Activated naive CD4-positive, alpha-beta T cell treated with anti-CD3 and anti-CD28 coated beads, Interleukin-2, amount 10 ng/mL, durations not matched to agents 5 hours and 36 hours (primary cell): ENCODE results near the gene LYPD5. TPM values are rescaled to one million over a fixed set of nuclear protein-coding genes. Genes with fewer than 3 reads are reported as not detected.

ENCODE experiments used
- total RNA-seq, 2 experiments: library from RNA; stranded (reverse); gene quantifications; one replicate each; pipeline ENCODE4 v1.2.3, GENCODE V29; 2021

The LYPD5 gene, protein sequence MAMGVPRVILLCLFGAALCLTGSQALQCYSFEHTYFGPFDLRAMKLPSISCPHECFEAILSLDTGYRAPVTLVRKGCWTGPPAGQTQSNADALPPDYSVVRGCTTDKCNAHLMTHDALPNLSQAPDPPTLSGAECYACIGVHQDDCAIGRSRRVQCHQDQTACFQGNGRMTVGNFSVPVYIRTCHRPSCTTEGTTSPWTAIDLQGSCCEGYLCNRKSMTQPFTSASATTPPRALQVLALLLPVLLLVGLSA
- total RNA-seq, result 1 to 10 TPM; 1.2 to 1.6 TPM

DNA sequence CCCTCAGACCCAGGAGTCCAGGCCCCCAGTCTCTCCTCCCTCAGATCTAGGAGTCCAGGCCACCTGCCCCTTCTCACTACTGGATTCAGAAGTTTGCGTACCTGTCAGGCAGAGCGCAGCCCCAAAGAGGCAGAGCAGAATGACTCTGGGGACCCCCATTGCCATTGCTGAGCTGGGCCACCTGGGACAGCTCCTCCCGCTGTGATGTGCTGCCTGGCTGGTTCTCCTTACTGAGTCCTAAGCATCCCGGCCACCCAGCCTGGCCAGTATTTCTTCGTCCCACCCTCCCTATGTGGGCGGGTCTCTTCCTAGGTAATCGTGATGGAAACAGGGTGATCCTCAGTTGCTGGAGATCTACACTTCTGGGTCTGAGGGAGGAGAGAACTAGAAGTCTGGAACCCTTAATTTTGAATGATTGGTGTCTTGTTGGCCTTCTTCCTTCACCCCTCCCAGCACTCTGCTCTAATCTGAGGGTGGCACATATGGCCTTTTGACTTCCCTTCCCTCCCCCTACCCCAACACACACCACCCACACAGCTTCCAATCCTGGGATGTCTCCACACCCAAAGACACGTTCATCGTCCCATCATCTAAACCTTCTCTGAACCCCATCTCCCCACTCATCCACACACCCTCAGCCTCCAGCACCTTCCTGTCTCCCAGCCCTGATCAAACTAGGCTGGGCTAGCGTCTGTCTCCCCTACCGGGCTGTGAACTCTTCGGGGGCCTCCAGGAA is at the start of gene LYPD5:
Gene LYPD5, minus strand, starts transcription at position 232 of the 736 bp plus-strand sequence. Its CDS starts 67 bp downstream, at position 165.

DNA sequence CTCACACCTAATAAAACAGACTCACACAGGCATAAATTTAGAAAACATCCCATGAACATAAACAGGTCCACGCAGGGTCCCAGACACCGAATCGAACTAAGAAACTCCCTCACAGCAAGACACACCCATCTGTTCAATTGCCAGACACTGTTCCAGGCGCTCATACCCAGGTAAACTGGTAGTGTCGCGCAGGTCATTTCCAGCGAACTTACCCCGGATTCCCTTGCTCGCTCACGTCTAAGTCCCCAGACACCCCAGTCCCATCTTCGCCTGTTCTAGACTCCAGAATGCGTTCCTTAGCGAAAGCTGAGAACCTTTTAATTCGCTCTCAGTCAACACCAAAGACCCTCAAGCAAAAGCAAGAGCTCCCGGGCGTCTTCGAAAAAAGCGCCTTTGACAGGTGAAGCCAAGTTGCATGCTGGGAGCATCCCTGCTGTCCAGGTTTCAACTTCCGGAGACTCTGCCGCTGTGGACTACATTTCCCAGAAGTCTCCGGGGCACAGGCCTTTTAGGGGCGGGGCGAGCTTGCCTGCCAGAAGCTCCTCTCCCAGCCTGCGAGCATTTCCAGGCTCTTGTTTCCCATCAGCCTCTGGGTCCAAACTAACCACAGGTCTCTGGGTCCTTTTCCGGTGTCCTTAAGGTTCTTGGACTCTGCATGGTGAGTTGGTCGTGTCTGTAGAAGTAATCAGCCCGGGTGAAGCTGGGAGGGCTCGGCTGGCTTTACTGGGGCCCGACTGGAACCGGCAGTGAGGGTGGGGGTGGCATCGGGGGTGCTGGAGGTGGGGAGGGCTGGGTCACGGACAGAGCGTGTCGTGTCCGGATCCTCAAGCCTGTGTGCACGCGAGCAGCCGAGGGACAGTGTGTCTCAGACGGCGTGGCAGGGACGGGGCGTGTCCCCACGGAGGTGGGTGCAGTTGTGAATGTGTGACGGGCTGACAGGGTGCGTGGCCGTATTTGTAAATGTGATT is 24.8 kb upstream of the LYPD5 start, which contains the start of gene ZNF283:
Gene ZNF283, plus strand, starts transcription at position 535 of the 968 bp plus-strand sequence. CDS start 6,184 bp downstream, outside the sequence.

DNA sequence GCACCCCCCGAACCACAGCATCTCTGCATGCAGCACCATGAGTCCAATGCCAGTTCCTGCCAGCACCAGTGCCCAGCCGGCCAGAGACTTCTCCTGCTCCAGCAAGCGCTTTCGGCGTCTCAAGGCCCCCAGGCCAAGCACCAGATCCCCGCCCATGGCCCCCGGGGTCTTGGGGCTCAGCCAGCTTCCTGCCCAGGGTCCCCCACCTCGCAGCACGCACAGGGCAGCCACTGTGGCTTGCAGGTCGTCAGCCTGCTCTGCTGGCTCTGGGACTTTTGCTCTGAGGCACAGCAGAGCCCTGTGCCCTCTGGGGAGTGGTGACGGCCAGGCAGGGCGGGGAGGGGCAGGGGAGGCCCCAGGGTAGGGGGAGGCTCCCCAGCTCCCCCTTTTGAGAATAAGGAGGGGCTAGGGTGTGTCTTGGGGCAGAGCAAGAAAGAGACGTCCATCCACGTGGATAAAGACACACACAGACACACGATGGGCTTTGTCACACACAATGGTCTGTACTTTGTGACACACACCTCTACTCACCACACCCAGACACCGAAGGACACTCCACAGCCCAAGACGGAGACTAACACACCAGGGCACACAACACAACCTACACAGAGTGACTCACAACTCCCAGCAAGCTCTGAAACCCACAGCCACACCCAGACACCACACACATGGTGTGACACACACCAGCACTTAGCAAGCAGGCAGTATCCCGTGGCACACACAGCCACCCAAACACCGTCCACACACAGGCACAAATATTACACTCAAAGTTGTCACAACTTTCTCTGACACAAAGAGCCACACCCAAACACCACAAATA is 21.3 kb downstream of the LYPD5 start, which contains the start of gene KCNN4:
Gene KCNN4, minus strand, starts transcription at position 268 of the 820 bp plus-strand sequence. Its CDS starts 112 bp downstream, at position 156.

DNA sequence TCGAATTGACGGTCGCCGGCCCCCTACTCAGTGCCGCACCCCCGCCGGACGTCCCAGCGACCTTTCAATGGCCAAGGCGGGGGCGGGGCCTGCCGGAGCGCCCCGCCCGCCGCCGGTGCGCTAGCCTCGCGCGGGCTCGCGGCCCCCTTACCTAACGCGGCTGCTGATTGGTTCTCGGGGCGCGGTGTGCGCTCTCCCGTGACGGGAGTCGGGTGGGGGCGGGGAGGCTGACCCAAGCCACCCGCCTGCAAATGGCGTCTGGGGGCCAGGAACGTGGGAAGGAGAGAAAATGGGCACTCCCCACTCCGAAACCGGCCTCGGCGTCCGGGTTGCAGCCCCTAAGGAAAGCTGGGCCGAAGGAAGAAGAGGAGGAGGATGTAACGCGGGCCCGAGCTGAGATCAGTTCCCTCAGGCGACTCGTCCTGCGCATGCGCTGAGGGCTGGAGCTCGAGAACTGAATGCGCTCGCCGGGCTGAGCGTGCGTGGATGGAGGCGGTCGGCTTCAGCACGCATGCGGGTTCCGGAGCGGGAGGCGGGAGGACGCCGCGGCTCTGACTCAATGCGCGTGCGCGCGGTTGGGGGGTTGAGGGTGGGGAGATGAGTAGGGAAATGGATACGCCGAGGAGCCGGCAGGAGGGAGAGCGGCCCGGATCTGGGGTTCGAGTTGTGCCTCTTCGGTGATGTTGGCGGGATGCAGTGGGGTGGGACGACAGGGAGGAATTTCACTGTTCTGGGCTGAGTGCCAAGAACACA is 47.6 kb downstream of the LYPD5 start, which contains the start of gene SMG9:
Gene SMG9, minus strand, starts transcription at position 460 of the 753 bp plus-strand sequence. CDS start 4,221 bp downstream, outside the sequence.

Other genes starting within 250 kb of the LYPD5 start
- 10 to 100 TPM; 36.2 to 36.4 TPM for gene XRCC1, start 226.9 kb downstream of the LYPD5 start, total RNA-seq
- 1 to 10 TPM; 3.9 to 5.0 TPM for gene PINLYP, start 226.6 kb downstream of the LYPD5 start, total RNA-seq
- gene IRGQ, start 206.3 kb downstream of the LYPD5 start, total RNA-seq, result 10 to 100 TPM; 12.1 to 12.2 TPM
- 10 to 100 TPM; 12.9 to 13.5 TPM for gene ZNF576, start 205.9 kb downstream of the LYPD5 start, total RNA-seq
- gene SRRM5, start 190.4 kb downstream of the LYPD5 start, total RNA-seq, result under 1 TPM; 0.39 to 0.40 TPM
- 10 to 100 TPM; 24.5 to 29.5 TPM for gene ZNF428, start 182.8 kb downstream of the LYPD5 start, total RNA-seq
- under 1 TPM; 0.30 to 0.51 TPM for gene CADM4, start 162.6 kb downstream of the LYPD5 start, total RNA-seq
- gene PLAUR, start 132.3 kb downstream of the LYPD5 start, total RNA-seq, result 10 to 100 TPM; 11.1 to 11.8 TPM
- not detected for gene IRGC, start 86.4 kb downstream of the LYPD5 start, total RNA-seq
- 10 to 100 TPM; 56.7 to 61.4 TPM for gene SMG9, start 47.5 kb downstream of the LYPD5 start, total RNA-seq
- 10 to 100 TPM; 28.8 to 30.4 TPM for gene KCNN4, start 21.5 kb downstream of the LYPD5 start, total RNA-seq
- gene ZNF283, start 24.9 kb upstream of the LYPD5 start, total RNA-seq, result 10 to 100 TPM in 1 of 2 experiments, 1 to 10 TPM in 1; 9.2 to 11.8 TPM
- 1 to 10 TPM; 1.5 to 1.8 TPM for gene ZNF404, start 81.5 kb upstream of the LYPD5 start, total RNA-seq
- 10 to 100 TPM; 15.1 to 15.3 TPM for gene ZNF45, start 132.8 kb upstream of the LYPD5 start, total RNA-seq
- 1 to 10 TPM; 1.2 to 1.8 TPM for gene ZNF221, start 148.8 kb upstream of the LYPD5 start, total RNA-seq
- gene ZNF155, start 181.7 kb upstream of the LYPD5 start, total RNA-seq, result 1 to 10 TPM; 6.3 to 7.1 TPM
- gene ZNF230, start 200.5 kb upstream of the LYPD5 start, total RNA-seq, result 1 to 10 TPM; 5.3 to 6.1 TPM
- gene ZNF222, start 222.9 kb upstream of the LYPD5 start, total RNA-seq, result 1 to 10 TPM; 3.6 to 5.4 TPM
- gene ZNF223, start 249.6 kb upstream of the LYPD5 start, total RNA-seq, result under 1 TPM; 0.35 to 0.48 TPM